AG08396 (cell line): ENCODE measurements around the gene GPR55.
A peak's percentile ranks its signal among the peaks of the same experiment; 100 is the strongest.

Experiments used
- DNase-seq: peaks from one replicate; pipeline ENCODE4 v3.0.0; 2012; ENCODE audit warnings: low spot score, mixed read lengths

GPR55 gene

GRCh38 chr2:230934231-230935129 lies 9.4 kb upstream of the GPR55 start:
- no peak for DNase-seq

- DNase-seq: no peak
Measured at GRCh38 chr2:230933521-230934180, 8.6 kb upstream of the GPR55 start.

DNA sequence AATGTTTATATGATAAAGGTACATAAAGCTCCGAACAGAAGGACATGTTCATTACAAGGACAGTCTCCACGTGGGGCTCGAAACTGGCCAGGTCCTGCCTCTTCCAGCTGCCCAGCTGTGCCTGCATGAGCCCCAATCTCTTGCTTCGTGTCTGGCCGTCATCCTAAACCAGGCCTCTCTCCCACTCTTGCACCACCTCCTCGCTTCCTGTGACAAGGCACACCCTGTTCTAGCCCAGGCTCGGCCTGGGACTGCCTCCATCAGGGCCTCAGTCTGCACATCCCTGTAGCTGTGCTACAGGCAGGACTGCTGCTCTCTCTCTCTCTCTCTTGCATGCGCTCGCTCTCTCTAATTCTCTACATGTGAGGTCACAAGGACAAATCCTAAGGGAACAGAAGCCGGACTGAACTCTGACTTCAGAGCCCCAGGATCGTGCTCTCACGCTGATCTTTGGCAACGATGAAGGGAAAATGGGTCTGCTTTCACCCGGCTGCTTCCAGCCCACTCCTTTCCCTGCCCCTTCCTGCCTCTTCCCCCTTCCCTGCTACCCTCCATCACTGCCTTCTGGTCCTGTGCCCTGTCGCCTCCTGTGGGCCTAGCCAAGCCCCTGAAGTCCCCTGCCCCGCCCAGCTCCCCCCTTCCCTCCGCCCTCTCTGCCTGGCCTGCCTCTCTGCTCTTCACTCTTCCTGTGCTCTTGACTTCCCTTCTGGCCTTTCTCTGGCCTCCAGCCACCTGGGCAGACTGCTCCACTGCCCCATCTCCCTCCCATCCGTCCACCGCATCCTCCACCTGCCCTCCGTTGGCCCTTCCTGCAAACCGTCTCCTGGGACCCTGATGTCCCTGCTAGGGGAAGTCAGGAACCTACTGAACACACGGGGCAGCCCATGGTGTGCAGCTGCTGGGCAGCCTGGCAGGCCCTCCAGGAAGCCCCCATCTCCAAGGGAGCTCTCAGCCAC lies 7.8 kb upstream of the GPR55 start:
- DNase-seq: peak; percentile 46

GRCh38 chr2:230931556-230932231 lies 6.7 kb upstream of the GPR55 start:
- no peak for DNase-seq

- DNase-seq: no peak
Measured at GRCh38 chr2:230930928-230931555, 6.0 kb upstream of the GPR55 start.

DNA sequence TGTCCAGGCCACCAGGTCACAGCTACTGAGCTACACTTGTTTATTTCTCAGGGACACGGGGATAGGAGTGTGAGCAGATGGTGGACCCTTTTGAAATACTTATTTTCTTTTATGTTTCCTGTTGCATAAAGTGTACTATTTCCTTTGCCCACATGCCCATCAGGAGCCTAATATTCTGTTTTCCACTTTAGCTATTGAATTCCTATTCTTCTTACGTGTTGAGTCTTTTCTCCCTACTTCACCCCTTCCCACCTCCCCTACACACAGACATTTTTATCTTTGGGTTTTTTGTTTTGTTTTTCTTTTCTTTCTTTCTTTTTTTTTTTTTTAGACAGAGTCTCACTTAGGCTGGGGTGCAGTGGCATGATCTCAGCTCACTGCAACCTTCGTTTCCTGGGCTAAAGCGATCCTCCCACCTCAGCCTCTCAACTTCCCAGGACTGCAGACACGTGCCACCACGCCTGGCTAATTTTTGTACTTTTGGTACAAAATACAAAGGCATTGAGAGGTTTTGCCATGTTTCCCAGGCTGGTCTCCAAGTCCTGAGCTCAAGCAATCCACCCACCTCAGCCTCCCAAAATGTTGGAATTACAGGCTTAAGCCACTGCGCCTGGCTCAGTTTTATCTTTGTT lies 5.2 kb upstream of the GPR55 start:
- DNase-seq: no peak

DNA sequence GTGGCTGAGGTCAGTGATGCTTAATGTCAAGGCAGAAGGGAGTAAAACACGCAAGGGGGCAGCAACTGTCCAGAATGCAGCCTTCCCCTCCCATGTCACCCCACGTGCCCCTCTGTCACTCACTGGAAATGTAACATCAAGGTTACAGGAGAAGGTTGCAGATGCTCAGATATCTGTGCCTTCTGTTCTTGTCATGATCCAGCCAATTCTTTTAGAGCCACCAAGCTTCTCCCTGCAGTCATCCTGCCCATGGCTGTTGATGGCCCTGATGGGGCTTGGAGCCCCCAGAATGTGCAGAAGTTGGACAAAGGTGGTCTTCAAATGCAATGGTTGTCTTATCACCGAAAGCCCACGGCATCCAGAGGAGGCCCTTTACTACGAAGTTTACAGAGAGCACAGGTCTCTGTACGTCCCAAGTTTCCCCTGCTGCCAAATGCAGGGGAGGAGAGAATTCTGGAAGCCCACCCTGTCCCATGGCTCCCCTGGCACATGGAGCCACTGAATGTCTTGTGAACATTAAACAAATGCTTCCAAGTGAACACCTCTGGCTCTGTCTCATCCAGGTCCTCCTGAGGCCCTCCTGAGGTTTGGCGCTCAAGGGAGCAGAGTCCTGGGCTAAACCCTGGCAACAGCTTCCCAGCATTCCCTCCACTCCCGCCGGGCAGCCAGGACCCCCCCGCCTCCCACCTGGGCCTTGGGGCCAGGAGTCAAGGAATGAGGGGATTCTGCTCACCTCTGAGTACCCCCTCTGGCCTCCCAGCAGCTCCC lies 4.5 kb upstream of the GPR55 start:
- DNase-seq: no peak

GRCh38 chr2:230928701-230929380 lies 3.8 kb upstream of the GPR55 start:
- DNase-seq: no peak

DNA sequence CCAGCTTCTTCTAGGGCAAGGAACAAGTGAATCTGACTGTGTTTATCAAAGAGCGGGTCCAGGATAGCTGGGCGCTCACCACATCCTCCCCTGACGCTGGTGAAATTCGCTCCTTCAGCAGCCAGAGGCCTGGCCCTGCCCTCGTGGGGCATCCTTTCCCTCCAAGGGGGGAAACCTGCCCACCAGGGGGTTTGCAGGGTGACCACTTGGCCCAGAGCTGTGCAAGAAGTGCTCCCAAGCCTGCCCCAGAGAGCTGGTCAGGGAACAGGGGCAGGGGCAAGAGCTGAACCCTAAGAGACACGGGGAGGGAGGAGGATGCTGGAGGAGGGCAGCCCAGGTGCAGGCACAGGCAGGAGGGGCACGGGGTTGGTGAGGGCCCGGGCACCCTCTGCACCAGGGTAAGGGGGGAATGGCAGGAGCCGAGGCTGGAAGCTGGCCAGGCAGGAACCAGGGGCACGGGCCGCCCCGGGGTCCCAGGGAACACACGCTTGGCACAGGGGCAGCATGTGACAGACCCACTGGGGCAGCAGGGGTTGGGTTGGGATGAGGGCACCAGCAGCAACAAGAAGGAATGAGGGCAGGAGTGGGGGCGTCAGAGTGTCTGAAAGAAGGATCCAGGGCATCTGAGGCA lies 2.8 kb upstream of the GPR55 start:
- no peak for DNase-seq

DNA sequence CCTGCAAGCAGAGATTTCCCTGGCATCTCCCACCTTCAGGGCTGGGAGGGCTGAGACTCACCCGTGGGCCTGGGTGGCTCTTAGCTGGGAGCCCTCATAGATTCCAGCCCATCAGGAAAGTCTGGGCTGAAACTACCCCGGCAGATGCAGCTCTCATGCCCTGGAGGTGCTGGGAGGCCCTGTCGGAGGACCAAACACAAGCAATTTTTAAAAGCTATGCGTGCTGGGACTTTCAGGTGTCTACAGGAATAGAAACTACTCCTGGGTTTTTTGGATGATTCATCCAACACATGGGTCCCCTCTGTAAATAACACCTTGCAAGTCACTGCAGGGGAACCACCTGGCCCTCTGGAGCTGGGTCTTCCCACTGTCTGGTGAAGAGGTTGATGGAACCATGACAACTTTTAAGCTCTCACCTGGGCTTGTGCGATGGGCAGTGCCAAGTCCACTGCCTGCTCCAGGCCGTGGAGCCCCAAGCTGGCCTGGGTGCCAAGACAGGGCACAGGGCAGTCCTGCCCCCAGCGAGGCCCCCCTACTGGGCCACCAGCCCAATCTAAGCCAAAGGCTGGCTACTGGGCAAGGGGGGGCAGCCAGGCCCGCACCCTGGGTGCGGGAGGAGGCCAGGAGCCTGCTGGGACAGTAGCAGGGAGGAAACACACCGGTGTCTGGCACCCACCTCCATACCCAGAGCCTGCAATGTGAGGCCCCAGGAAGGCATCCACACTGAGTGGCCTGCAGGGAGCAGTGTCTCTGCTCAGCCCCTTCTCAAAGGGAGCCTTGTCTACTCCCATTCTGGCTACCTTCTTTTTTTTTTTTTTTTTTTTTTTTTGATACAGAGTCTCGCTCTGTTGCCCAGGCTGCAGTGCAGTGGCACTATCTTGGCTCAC lies 1.1 kb upstream of the GPR55 start:
- DNase-seq: no peak

- DNase-seq: no peak
Measured at GRCh38 chr2:230925443-230925878, 419 bp upstream of the GPR55 start.

GRCh38 chr2:230924092-230924469 lies 961 bp downstream of the GPR55 start:
- DNase-seq: no peak

DNA sequence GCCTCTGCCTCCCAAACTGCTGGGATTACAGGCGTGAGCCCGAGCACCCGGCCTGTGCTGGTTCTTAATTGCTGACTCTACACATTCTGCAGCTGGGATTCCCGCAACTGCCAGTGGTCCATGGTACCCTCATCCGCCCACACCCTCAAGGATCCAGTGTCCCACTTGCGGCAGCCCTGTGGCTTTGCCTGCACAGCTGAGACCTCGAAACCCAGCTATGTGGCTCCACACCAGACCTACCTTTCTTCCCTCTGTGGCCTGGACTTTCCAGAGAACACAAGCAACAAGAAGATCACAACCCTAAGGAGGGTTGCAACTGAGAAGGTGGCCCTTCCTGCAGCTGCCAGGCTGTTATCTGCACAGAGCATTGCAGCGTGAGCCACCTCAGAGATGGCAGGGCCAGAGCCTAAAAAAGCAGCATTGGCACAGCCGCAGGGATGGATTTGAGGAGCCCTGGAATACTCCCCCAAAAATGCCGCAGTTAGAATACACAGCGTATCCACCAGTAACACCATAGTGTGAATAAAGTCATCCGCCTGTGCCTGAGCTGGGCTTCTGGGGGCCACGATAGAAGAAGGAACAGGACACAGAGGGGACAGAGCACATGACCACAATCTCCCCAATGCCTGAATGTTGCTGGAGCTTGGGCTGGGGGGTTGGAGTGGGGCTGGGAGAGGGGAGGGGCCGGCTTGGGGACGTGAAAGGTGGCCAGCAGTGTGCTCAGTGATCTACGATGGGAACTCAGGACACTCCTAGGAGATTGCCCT lies 1.9 kb downstream of the GPR55 start:
- DNase-seq: no peak

GRCh38 chr2:230921806-230922595 lies 3.0 kb downstream of the GPR55 start:
- DNase-seq: no peak

GRCh38 chr2:230920167-230920566 lies 4.9 kb downstream of the GPR55 start:
- no peak for DNase-seq

GRCh38 chr2:230919681-230920080 lies 5.4 kb downstream of the GPR55 start:
- DNase-seq: no peak
